BLaER1 (cell line): Measurements from ENCODE around the gene RANBP3.
"Not testable (repeated sequence)": the region's sequence is repeated elsewhere in the genome, so short reads cannot be mapped to it uniquely, and the experiment has no call there.

Experiments used
- H3K27ac ChIP-seq: shearing (Covaris generic); formaldehyde crosslinking; 2 replicates; pipeline ENCODE4 v1.8.1; 2022
- H3K27me3 ChIP-seq: shearing (Covaris generic); formaldehyde crosslinking; 2 replicates; pipeline ENCODE4 v1.8.1; 2022
- H3K36me3 ChIP-seq: shearing (Covaris generic); formaldehyde crosslinking; 2 replicates; pipeline ENCODE4 v1.8.1; 2022
- H3K4me1 ChIP-seq: shearing (Covaris generic); formaldehyde crosslinking; 2 replicates; pipeline ENCODE4 v1.8.1; 2022
- H3K4me2 ChIP-seq: shearing (Covaris generic); formaldehyde crosslinking; 2 replicates; pipeline ENCODE4 v1.8.1; 2022
- H3K4me3 ChIP-seq: shearing (Covaris generic); formaldehyde crosslinking; 2 replicates; pipeline ENCODE4 v1.8.1; 2022
- H3K9ac ChIP-seq: shearing (Covaris generic); formaldehyde crosslinking; 2 replicates; pipeline ENCODE4 v1.8.1; 2022
- H3K9me3 ChIP-seq: shearing (Covaris generic); formaldehyde crosslinking; 2 replicates; pipeline ENCODE4 v1.8.1; 2022
- H4K20me1 ChIP-seq: shearing (Covaris generic); formaldehyde crosslinking; 2 replicates; pipeline ENCODE4 v1.8.1; 2022
- Cebpa-rat ChIP-seq: shearing (Covaris generic); IDR thresholded peaks from 2 replicates; pipeline ENCODE4 v1.8.1; 2022

The RANBP3 gene

DNA sequence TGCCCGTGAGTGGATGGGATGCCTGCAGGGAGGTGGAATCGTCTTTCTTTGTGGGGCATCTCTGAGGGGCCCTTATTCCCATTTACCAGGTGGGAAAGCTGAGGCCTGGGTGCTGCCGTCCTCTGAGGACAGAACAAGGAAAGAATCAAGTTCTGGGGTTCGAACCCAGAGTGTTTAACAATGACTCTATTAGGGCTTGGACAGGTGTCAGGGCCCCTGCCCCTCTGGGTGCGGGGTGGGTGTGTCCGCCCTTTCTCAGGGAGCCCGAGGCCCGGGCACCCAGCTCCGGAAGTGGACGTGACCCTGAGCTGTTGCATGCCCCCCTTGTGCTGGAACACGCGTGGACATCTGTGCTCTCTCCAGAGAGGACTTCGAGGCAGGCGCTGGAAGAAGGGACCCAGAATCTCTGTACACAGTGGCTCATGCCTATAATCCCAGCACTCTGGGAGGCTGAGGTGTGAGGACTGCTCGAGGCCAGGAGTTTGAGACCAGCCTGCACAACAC lies 85.1 kb downstream of the RANBP3 start:
- no peak for TF ChIP-seq Cebpa-rat
- no peak overlapping the region for H3K4me3 ChIP-seq
- H3K4me1 ChIP-seq = peaks cover 26% of the 10 kb centered on the region
- H4K20me1 ChIP-seq = peaks cover 60% of the 10 kb centered on the region
- 0 out of 2 replicates have a peak overlapping the region, but pooled peaks have one; percentile 4 for H3K9ac ChIP-seq
- no peak overlapping the region for H3K4me2 ChIP-seq
- peaks cover 49% of the 10 kb centered on the region for H3K36me3 ChIP-seq
- no peaks in the 10 kb centered on the region for H3K27me3 ChIP-seq
- H3K27ac ChIP-seq = no peak overlapping the region
- no peaks in the 10 kb centered on the region for H3K9me3 ChIP-seq

- peaks cover 25% of the 10 kb centered on the region for H3K4me1 ChIP-seq
- peaks cover 53% of the 10 kb centered on the region for H4K20me1 ChIP-seq
- no peaks in the 10 kb centered on the region for H3K9me3 ChIP-seq
- no peaks in the 10 kb centered on the region for H3K27me3 ChIP-seq
- no peak overlapping the region for H3K27ac ChIP-seq
- 0 out of 2 replicates have a peak overlapping the region, but pooled peaks have one; percentile 4 for H3K9ac ChIP-seq
- peaks cover 42% of the 10 kb centered on the region for H3K36me3 ChIP-seq
- no peak for TF ChIP-seq Cebpa-rat
- no peak overlapping the region for H3K4me3 ChIP-seq
- H3K4me2 ChIP-seq = no peak overlapping the region
Measured at GRCh38 chr19:5891938-5892771, 85.8 kb downstream of the RANBP3 start.

DNA sequence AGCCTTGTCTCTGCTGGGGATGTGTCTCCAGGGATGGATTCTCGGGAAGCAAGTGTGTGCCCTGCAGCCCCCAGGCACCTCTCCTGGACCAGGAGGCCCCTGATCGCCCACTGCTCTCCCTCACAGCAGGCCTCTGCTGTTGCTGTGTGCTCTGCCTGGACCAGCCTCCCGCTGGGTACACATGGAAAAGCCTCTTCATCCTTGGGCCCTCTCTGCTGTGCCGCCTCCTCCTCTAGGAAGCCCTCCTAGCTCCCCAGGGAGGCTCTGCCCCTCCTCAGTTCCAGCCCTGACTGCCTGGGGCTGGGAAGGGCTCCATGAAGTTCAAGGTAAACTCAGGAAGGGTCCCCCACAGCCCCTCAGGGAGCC lies 86.4 kb downstream of the RANBP3 start:
- no peak overlapping the region for H3K9ac ChIP-seq
- no peak overlapping the region for H3K4me2 ChIP-seq
- no peaks in the 10 kb centered on the region for H3K27me3 ChIP-seq

GRCh38 chr19:5890099-5890498 lies 87.8 kb downstream of the RANBP3 start:
- Histone ChIP-seq H3K4me1 (peaks cover 25% of the 10 kb centered on the region), H3K9me3 (no peaks in the 10 kb centered on the region), H4K20me1 (peaks cover 37% of the 10 kb centered on the region), H3K4me3 (no peak overlapping the region), H3K9ac (no peak overlapping the region), H3K4me2 (peak overlapping the region; percentile 17; the same call in 1 of the 2 replicates), H3K27ac (no peak overlapping the region), H3K36me3 (peaks cover 23% of the 10 kb centered on the region), H3K27me3 (no peaks in the 10 kb centered on the region)
- no peak for TF ChIP-seq Cebpa-rat

More for the DNA sequence above, 86.4 kb downstream of the RANBP3 start:
- no peak overlapping the region for H3K27ac ChIP-seq
- TF ChIP-seq Cebpa-rat = no peak
- no peak overlapping the region for H3K4me3 ChIP-seq
- H3K4me1 ChIP-seq = peaks cover 25% of the 10 kb centered on the region
- no peaks in the 10 kb centered on the region for H3K9me3 ChIP-seq
- peaks cover 47% of the 10 kb centered on the region for H4K20me1 ChIP-seq
- peaks cover 36% of the 10 kb centered on the region for H3K36me3 ChIP-seq

DNA sequence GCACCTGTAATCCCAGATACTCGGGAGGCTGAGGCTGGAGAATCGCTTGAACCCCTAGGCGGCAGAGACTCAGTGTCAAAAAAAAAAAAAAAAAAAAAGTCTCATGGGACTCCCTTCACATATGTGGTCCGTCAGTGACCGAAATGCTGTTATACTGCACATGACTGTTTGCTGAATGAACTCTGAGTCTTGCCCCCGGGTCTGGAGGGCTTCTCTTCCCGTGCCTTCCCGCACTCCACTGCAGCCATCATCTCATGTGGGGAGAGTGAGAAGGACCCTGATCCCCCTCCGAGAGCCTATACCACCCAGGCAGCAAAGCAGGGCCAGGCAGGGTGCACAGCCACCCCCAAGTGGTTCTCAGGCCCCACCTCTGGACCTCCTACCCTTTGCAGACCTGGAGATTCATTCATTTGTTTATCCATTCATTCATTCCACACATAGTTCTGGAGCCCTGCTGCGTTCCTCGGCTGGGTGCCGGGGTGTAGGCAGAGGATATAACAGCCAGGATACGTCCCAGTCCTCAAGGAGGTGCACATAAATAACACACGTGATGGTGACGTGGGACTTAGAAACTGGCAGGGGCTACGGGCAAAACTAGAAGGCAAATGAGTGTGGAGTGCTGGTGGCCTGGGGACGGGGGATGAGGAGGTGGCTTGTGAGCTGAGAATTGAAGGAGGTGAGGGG lies 88.5 kb downstream of the RANBP3 start:
- Histone ChIP-seq H3K36me3 (peaks cover 16% of the 10 kb centered on the region), H4K20me1 (peaks cover 30% of the 10 kb centered on the region), H3K4me2 (no peak overlapping the region), H3K4me3 (no peak overlapping the region), H3K9ac (no peak overlapping the region), H3K27me3 (no peaks in the 10 kb centered on the region), H3K27ac (no peak overlapping the region), H3K9me3 (no peaks in the 10 kb centered on the region), H3K4me1 (peaks cover 25% of the 10 kb centered on the region)
- TF ChIP-seq Cebpa-rat = no peak

DNA sequence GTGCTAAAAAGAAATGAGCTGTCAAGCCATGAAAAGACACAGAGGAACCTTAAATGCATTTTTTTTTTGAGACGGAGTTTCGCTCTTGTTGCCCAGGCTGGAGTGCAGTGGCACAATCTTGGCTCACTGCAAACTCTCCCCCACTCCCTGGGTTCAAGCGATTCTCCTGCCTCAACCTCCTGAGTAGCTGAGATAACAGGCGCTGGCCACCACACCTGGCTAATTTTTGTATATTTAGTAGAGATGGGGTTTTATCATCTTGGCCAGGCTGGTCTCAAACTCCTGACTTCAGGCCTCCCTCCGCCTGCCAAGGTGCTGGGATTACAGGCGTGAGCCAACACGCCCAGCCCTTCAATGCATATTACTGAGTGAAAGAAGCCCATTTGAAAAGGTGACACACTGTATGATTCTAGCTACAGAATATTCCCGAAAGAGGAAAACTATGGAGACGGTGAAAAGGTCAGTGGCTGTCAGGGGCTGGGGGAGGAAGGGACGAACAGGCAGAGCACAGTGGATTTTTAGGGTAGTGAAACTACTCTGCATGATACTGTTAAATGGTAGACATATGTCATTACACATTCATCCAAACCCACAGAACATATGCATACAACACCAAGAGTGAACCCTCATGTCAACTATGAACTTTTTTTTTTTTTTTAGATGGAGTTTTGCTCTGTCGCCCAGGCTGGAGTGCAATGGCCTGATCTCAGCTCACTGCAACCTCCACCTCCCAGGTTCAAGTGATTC lies 93.7 kb downstream of the RANBP3 start:
- H3K9me3 ChIP-seq, H3K4me2 ChIP-seq, H3K9ac ChIP-seq, H3K27ac ChIP-seq, H3K36me3 ChIP-seq, H4K20me1 ChIP-seq, H3K27me3 ChIP-seq, H3K4me3 ChIP-seq: not testable (repeated sequence)
- peaks cover 14% of the 10 kb centered on the region for H3K4me1 ChIP-seq

DNA sequence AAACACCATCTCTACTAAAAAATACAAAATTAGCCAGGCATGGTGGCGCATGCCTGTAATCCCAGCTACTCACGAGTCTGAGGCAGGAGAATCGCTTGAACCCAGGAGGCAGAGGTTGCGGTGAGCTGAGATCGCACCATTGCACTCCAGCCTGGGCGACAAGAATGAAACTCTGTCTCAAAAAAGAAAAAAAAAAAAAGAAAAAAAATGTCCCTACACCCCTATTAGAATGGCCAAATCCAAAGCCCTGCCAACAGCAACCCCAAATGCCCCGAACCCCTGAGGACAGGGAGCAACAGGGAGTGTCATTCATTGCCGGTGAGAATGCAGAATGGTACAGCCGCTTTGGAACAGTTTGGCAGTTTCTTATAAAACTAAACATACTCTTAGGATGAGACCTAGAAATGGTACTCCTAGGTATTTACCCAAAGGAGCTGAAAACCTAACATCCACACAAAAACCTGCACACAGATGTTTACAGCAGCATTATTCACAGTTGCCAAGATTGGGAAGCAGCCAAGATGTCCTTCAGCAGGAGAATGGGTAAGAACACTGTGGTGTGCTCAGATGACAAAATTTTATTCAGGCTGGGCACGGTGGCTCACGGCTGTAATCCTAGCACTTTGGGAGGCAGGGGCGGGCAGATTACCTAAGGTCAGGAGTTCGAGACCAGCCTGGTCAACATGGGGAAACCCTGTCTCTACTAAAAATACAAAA lies 94.6 kb downstream of the RANBP3 start:
- H3K27me3 ChIP-seq, H3K9ac ChIP-seq, H3K4me2 ChIP-seq, H3K36me3 ChIP-seq, H3K27ac ChIP-seq, H4K20me1 ChIP-seq, H3K9me3 ChIP-seq, H3K4me3 ChIP-seq: not testable (repeated sequence)
- peaks cover 14% of the 10 kb centered on the region for H3K4me1 ChIP-seq

DNA sequence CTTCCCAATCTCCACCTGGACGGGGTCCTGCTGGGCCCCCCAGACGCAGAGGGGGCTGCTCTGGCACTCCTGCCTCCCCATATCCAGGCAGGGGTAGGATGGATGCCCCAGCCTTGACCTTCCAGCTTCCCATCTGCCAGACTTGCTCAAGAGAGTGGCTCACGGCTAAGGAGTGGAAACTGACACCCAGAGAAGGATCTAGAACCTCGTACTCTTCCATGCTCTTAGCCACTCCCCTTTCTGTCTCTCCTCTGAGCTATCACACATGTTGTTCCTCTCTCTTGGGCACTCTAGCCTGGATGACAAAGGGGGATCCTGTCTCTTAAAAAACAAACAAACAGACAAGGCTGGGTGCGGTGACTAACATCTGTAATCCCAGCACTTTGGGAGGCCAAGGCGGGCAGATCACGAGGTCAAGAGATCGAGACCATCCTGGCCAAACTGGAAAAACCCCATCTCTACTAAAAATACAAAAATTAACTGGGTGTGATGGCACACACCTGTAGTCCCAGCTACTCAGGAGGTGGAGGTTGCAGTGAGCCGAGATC lies 95.4 kb downstream of the RANBP3 start:
- no peaks in the 10 kb centered on the region for H3K27me3 ChIP-seq
- no peaks in the 10 kb centered on the region for H3K36me3 ChIP-seq
- H3K27ac ChIP-seq = no peak overlapping the region

More for the DNA sequence above, 95.4 kb downstream of the RANBP3 start:
- Histone ChIP-seq H3K4me1 (peaks cover 19% of the 10 kb centered on the region), H4K20me1 (no peaks in the 10 kb centered on the region), H3K4me3 (no peak overlapping the region), H3K9ac (no peak overlapping the region), H3K4me2 (no peak overlapping the region), H3K9me3 (no peaks in the 10 kb centered on the region)
- no peak for TF ChIP-seq Cebpa-rat
